IMR-90 (cell line): ENCODE data around the gene TIMP1. TPM values are rescaled to one million over a fixed set of nuclear protein-coding genes. Genes with fewer than 3 reads are reported as not detected.
A peak's percentile ranks its signal among the peaks of the same experiment; 100 is the strongest.

Experiments used
- ATAC-seq: fragments of 200-7000 bp; cut with Tn5 transposase; 2 replicates; pipeline ENCODE4 v1.9.1; 2020; ENCODE audit warnings: low read depth, mild to moderate bottlenecking, moderate library complexity
- BruUV-seq: library from RNA; stranded (reverse); fragments of 400-500 nt; replicated peaks from 2 replicates; lab custom pipeline; 2021; lab: Mats Ljungman, UMichigan
- CTCF ChIA-PET: fragments of 300-600 bp; formaldehyde crosslinking; extraction: SDS; loops from one replicate; lab custom pipeline; 2021; ENCODE audit warnings: antibody characterized with exemption; lab: Yijun Ruan, JAX
- POLR2A ChIA-PET: fragments of 300-600 bp; sonication (Branson Sonifier 250); formaldehyde crosslinking; loops from one replicate; lab custom pipeline; 2022; ENCODE audit warnings: antibody characterized with exemption; ENCODE audit not compliant: unreplicated experiment; lab: Charles Lee
- DNase-seq: peaks from one replicate; pipeline ENCODE4 v3.0.0; 2013
- H2AFZ ChIP-seq: replicated peaks from 2 replicates; pipeline ENCODE3; 2013; ENCODE audit warnings: low read length, mild to moderate bottlenecking; ENCODE audit not compliant: poor library complexity
- H2AK5ac ChIP-seq: 2 replicates; pipeline ENCODE4 v1.6.1; 2013; ENCODE audit warnings: low read depth, low read length, inconsistent platforms
- H2AK9ac ChIP-seq: replicated peaks from 2 replicates; pipeline ENCODE3; 2013; ENCODE audit warnings: mild to moderate bottlenecking, low read depth, low read length, moderate library complexity; ENCODE audit not compliant: poor library complexity
- H2BK120ac ChIP-seq: 2 replicates; pipeline ENCODE4 v1.6.1; 2013; ENCODE audit warnings: low read depth, low read length, inconsistent platforms
- H2BK15ac ChIP-seq: 3 replicates; pipeline ENCODE4 v1.6.1; 2013; ENCODE audit warnings: low read depth, low read length, inconsistent platforms
- H2BK20ac ChIP-seq: 2 replicates; pipeline ENCODE4 v1.6.1; 2013; ENCODE audit warnings: low read depth, mild to moderate bottlenecking, inconsistent platforms, low read length, moderate library complexity
- H2BK5ac ChIP-seq: 2 replicates; pipeline ENCODE4 v1.6.1; 2013; ENCODE audit warnings: mild to moderate bottlenecking, low read depth, low read length, inconsistent platforms; ENCODE audit not compliant: poor library complexity, severe bottlenecking
- H3K14ac ChIP-seq: replicated peaks from 2 replicates; pipeline ENCODE4 v1.6.1; 2013; ENCODE audit warnings: low read depth, low read length, inconsistent platforms
- H3K18ac ChIP-seq: 2 replicates; pipeline ENCODE4 v1.6.1; 2013; ENCODE audit warnings: low read depth, low read length, control low read depth
- H3K23ac ChIP-seq: 2 replicates; pipeline ENCODE4 v1.6.1; 2013; ENCODE audit warnings: low read depth, low read length, inconsistent platforms
- H3K27ac ChIP-seq: 2 replicates; pipeline ENCODE4 v1.5.1; 2013; ENCODE audit warnings: mild to moderate bottlenecking, control low read depth, low read length; ENCODE audit not compliant: insufficient read depth
- H3K27me3 ChIP-seq: 2 replicates; pipeline ENCODE4 v1.6.1; 2013; ENCODE audit warnings: low read length; ENCODE audit not compliant: control insufficient read depth, insufficient read depth
- H3K36me3 ChIP-seq: 2 replicates; pipeline ENCODE4 v1.6.1; 2013; ENCODE audit warnings: low read length, mixed read lengths; ENCODE audit not compliant: control insufficient read depth, insufficient read depth
- H3K4ac ChIP-seq: 2 replicates; pipeline ENCODE4 v1.6.1; 2013; ENCODE audit warnings: low read depth, low read length, inconsistent platforms
- H3K4me1 ChIP-seq: 2 replicates; pipeline ENCODE4 v1.6.1; 2013; ENCODE audit warnings: low read length, mixed read lengths; ENCODE audit not compliant: control insufficient read depth, insufficient read depth
- H3K4me2 ChIP-seq: 2 replicates; pipeline ENCODE4 v1.6.1; 2013; ENCODE audit warnings: low read depth, mild to moderate bottlenecking, control low read depth, low read length, moderate library complexity
- H3K4me3 ChIP-seq: 2 replicates; pipeline ENCODE4 v1.5.1; 2013; ENCODE audit warnings: low read depth, mild to moderate bottlenecking, control low read depth, low read length, moderate library complexity; ENCODE audit not compliant: insufficient read depth
- H3K56ac ChIP-seq: 2 replicates; pipeline ENCODE4 v1.6.1; 2013; ENCODE audit warnings: low read length, inconsistent platforms; ENCODE audit not compliant: insufficient read depth; ENCODE audit errors: extremely low read depth
- H3K79me1 ChIP-seq, 2 experiments: 2 replicates each; pipeline ENCODE4 v1.6.1; 2013; ENCODE audit warnings: low read length in 2 of 2, inconsistent platforms in 1 of 2, low read depth in 1 of 2
- H3K9ac ChIP-seq: 2 replicates; pipeline ENCODE4 v1.6.1; 2013; ENCODE audit warnings: low read depth, low read length, control low read depth
- H3K9me1 ChIP-seq: 2 replicates; pipeline ENCODE4 v1.6.1; 2013; ENCODE audit warnings: low read length, inconsistent platforms; ENCODE audit not compliant: insufficient read depth
- H3K9me3 ChIP-seq: 2 replicates; pipeline ENCODE4 v1.6.1; 2013; ENCODE audit warnings: low read length; ENCODE audit not compliant: control insufficient read depth, insufficient read depth
- H4K20me1 ChIP-seq: 2 replicates; pipeline ENCODE4 v1.6.1; 2013; ENCODE audit warnings: low read length, inconsistent platforms; ENCODE audit not compliant: insufficient read depth
- H4K5ac ChIP-seq: 2 replicates; pipeline ENCODE4 v1.6.1; 2013; ENCODE audit warnings: mild to moderate bottlenecking, low read depth, low read length, control low read depth
- H4K8ac ChIP-seq, 2 experiments: 2 replicates each; pipeline ENCODE4 v1.6.1; 2013; ENCODE audit warnings: low read depth in 2 of 2, low read length in 2 of 2, control low read depth in 1 of 2, inconsistent platforms in 1 of 2
- H4K91ac ChIP-seq: 2 replicates; pipeline ENCODE4 v1.6.1; 2013; ENCODE audit warnings: low read depth, low read length, inconsistent platforms; ENCODE audit not compliant: insufficient read depth
- CEBPB ChIP-seq: IDR thresholded peaks from 2 replicates; pipeline ENCODE4 v1.6.1; 2012; ENCODE audit warnings: low read depth, low read length, improper control_type of control experiment
- CHD1 ChIP-seq: IDR thresholded peaks from 2 replicates; pipeline ENCODE4 v1.6.1; 2012; ENCODE audit warnings: low read depth, low read length, improper control_type of control experiment
- CTCF ChIP-seq: conservative IDR thresholded peaks from 2 replicates; pipeline ENCODE4 v1.5.1; 2012; ENCODE audit warnings: mild to moderate bottlenecking, low read depth, low read length, improper control_type of control experiment
- ELK1 ChIP-seq: fragments of 150-350 bp; IDR thresholded peaks from 2 replicates; pipeline ENCODE4 v1.6.1; 2016; ENCODE audit warnings: low read depth, mild to moderate bottlenecking, low read length, moderate library complexity, borderline replicate concordance
- MAFK ChIP-seq: IDR thresholded peaks from 2 replicates; pipeline ENCODE4 v1.6.1; 2012; ENCODE audit warnings: low read depth, low read length, improper control_type of control experiment
- POLR2A ChIP-seq: IDR thresholded peaks from 2 replicates; pipeline ENCODE4 v1.6.1; 2012; ENCODE audit warnings: mild to moderate bottlenecking, low read depth, low read length
- RFX5 ChIP-seq: IDR thresholded peaks from 2 replicates; pipeline ENCODE4 v1.8.0; 2012; ENCODE audit warnings: low read depth, mild to moderate bottlenecking, low read length, moderate library complexity
- SMC3 ChIP-seq: fragments of 150-350 bp; IDR thresholded peaks from 2 replicates; pipeline ENCODE4 v1.6.1; 2016; ENCODE audit warnings: low read depth, mild to moderate bottlenecking, antibody characterized with exemption, low read length, moderate library complexity
- WGBS, 2 experiments: methylation state at CpG; one replicate each; pipeline versions ENCODE4 v1.1.5 to v1.1.7; 2013; ENCODE audit warnings: missing lambda C conversion rate in 2 of 2; ENCODE audit not compliant: insufficient read length in 1 of 2; ENCODE audit errors: extremely low coverage in 2 of 2; 5-methylcytosine and 5-hydroxymethylcytosine counted together
- dilution Hi-C: fragments of 300-500 bp; cut with HindIII; formaldehyde crosslinking; loops from one replicate; pipeline ENCODE4 v1.14.3; 2018; ENCODE audit warnings: low sequenced_read_pairs; ENCODE audit not compliant: unreplicated experiment
- in situ Hi-C: fragments of 300-500 bp; cut with MboI; formaldehyde crosslinking; loops from 3 replicates; pipeline ENCODE4 v1.14.3; 2019; ENCODE audit warnings: low sequenced_read_pairs, inconsistent platforms, mixed read lengths
- intact Hi-C: fragments of 100-400 bp; cut with micrococcal nuclease; formaldehyde crosslinking; loops from 2 replicates; pipeline ENCODE4 v1.10.0; 2022
- polyA plus RNA-seq, 3 experiments: library from polyadenylated mRNA; depleted of rRNA; stranded (reverse); fragments of >200 nt; gene quantifications; 2 replicates each; pipeline ENCODE4 v1.2.3, GENCODE V29; 2012; ENCODE audit warnings: low replicate concordance in 1 of 3
- total RNA-seq: library from RNA; depleted of rRNA; stranded (reverse); fragments of >200 nt; gene quantifications from 2 replicates; pipeline ENCODE4 v1.2.3, GENCODE V29; 2012

TIMP1 gene
- total and polyA plus RNA-seq, 2 of the 4 experiments (the other 2 are of a cell fraction), result 512 to 3,078 TPM

GRCh38 chrX:47584714-47585113 is 2.5 kb downstream of the TIMP1 start:
- peaks cover 23% of the 10 kb centered on the region for H3K36me3 ChIP-seq
- POLR2A ChIA-PET, result no interaction called here
- H3K27ac ChIP-seq, result no peak overlapping the region
- dilution Hi-C loops (no loop called here), intact Hi-C loops (loop anchor here (5.0 kb wide), 1 partner anchor 58 kb away; no protein-coding TSS in a partner anchor), in situ Hi-C loops (no loop called here)
- ATAC-seq, result no peak
- H3K4me2 ChIP-seq, result peak overlapping the region; percentile 77
- no peak overlapping the region for H2BK20ac ChIP-seq
- H3K14ac ChIP-seq, result no peak overlapping the region
- no peak overlapping the region for H2BK120ac ChIP-seq
- H2BK15ac ChIP-seq, result no peak overlapping the region
- H3K9ac ChIP-seq, result no peak overlapping the region; the same call in 1 of the 2 replicates
- H3K4me3 ChIP-seq, result 0 out of 2 replicates have a peak overlapping the region, but pooled peaks have one; percentile 4
- H2AFZ ChIP-seq, result no peak overlapping the region
- peaks cover 3 to 30% of the 10 kb centered on the region in 2 experiments; a peak in 2 of 4 replicates for H3K79me1 ChIP-seq
- no peak overlapping the region for H3K4ac ChIP-seq
- peaks cover 30% of the 10 kb centered on the region for H4K20me1 ChIP-seq
- H3K9me1 ChIP-seq, result no peaks in the 10 kb centered on the region
- no peaks in the 10 kb centered on the region for H3K9me3 ChIP-seq
- no peaks in the 10 kb centered on the region for H3K27me3 ChIP-seq
- no peak overlapping the region for H3K56ac ChIP-seq
- no peak overlapping the region for H2BK5ac ChIP-seq
- peak overlapping the region in 1 of 2 experiments; percentile 40; a peak in 1 of 4 replicates for H4K8ac ChIP-seq
- WGBS, 2 experiments, result no CpG with 5 or more reads among the region's 6 CpGs
- no peak overlapping the region for H2AK9ac ChIP-seq
- BruUV-seq, result no TSS peak
- no peak overlapping the region for H4K5ac ChIP-seq
- TF ChIP-seq CTCF, result no peak
- TF ChIP-seq RFX5, result no peak
- TF ChIP-seq POLR2A, result peak; percentile 77
- no peak for TF ChIP-seq CHD1
- TF ChIP-seq SMC3, result no peak
- no peak for TF ChIP-seq CEBPB
- no peak for TF ChIP-seq ELK1
- TF ChIP-seq MAFK, result no peak
- DNase-seq, result no peak
- peaks cover 8% of the 10 kb centered on the region for H3K4me1 ChIP-seq
- H3K23ac ChIP-seq, result 0 out of 2 replicates have a peak overlapping the region, but pooled peaks have one; percentile 24
- H2AK5ac ChIP-seq, result no peak overlapping the region
- no peak overlapping the region for H3K18ac ChIP-seq
- CTCF ChIA-PET, result no interaction called here
- no peak overlapping the region for H4K91ac ChIP-seq
